ENCODE measurements around the gene ASIC3. TPM values are rescaled to one million over a fixed set of nuclear protein-coding genes. Genes with fewer than 3 reads are reported as not detected.
"Not testable (repeated sequence)": the region's sequence is repeated elsewhere in the genome, so short reads cannot be mapped to it uniquely, and the experiment has no call there.

ASIC3 gene
- total RNA-seq, 1 donor from 2014 or later, result under 0.01 TPM

- DNase-seq (ENCODE audit: low read depth), result peak; percentile 87
- H3K4me3 ChIP-seq (ENCODE audit: low read depth, low read length), result no peak overlapping the region
- no peak for FAIRE-seq
- TF ChIP-seq CTCF (IDR thresholded peaks at IDR 0.05; ENCODE audit: insufficient read depth, low read length, severe bottlenecking), result no peak
- peaks cover 19% of the 10 kb centered on the region for H3K36me3 ChIP-seq (ENCODE audit: control insufficient read depth, insufficient read depth, low read length)
- H3K27me3 ChIP-seq (ENCODE audit: control insufficient read depth, insufficient read depth, low read length), result no peaks in the 10 kb centered on the region
These were observed 9.1 kb upstream of the ASIC3 start for GRCh38 chr7:151038951-151039849.

- H3K27me3 ChIP-seq (ENCODE audit: control insufficient read depth, insufficient read depth, low read length), result no peaks in the 10 kb centered on the region
- DNase-seq (ENCODE audit: low read depth), result no peak
- FAIRE-seq, result no peak
- H3K4me3 ChIP-seq (ENCODE audit: low read depth, low read length), result no peak overlapping the region
- TF ChIP-seq CTCF (IDR thresholded peaks at IDR 0.05; ENCODE audit: insufficient read depth, low read length, severe bottlenecking), result no peak
- H3K36me3 ChIP-seq (ENCODE audit: control insufficient read depth, insufficient read depth, low read length), result peaks cover 17% of the 10 kb centered on the region
These were observed 8.3 kb upstream of the ASIC3 start for GRCh38 chr7:151039850-151040548.

GRCh38 chr7:151040616-151041375 is 7.5 kb upstream of the ASIC3 start:
- no peak for FAIRE-seq
- Histone ChIP-seq H3K4me3 (ENCODE audit: low read depth, low read length) (no peak overlapping the region), H3K27me3 (ENCODE audit: control insufficient read depth, insufficient read depth, low read length) (no peaks in the 10 kb centered on the region), H3K36me3 (ENCODE audit: control insufficient read depth, insufficient read depth, low read length) (peaks cover 13% of the 10 kb centered on the region)
- no peak for DNase-seq (ENCODE audit: low read depth)
- no peak for TF ChIP-seq CTCF (IDR thresholded peaks at IDR 0.05; ENCODE audit: insufficient read depth, low read length, severe bottlenecking)

- H3K4me3 ChIP-seq (ENCODE audit: low read depth, low read length); DNase-seq (ENCODE audit: low read depth); FAIRE-seq; H3K27me3 ChIP-seq (ENCODE audit: control insufficient read depth, insufficient read depth, low read length); H3K36me3 ChIP-seq (ENCODE audit: control insufficient read depth, insufficient read depth, low read length): not testable (repeated sequence)
These were observed 4.9 kb upstream of the ASIC3 start for GRCh38 chr7:151043449-151043848.

GRCh38 chr7:151043959-151044358 is 4.4 kb upstream of the ASIC3 start:
- H3K27me3 ChIP-seq (ENCODE audit: control insufficient read depth, insufficient read depth, low read length), result no peaks in the 10 kb centered on the region
- no peak overlapping the region for H3K4me3 ChIP-seq (ENCODE audit: low read depth, low read length)
- DNase-seq (ENCODE audit: low read depth), result no peak
- no peak for TF ChIP-seq CTCF (IDR thresholded peaks at IDR 0.05; ENCODE audit: insufficient read depth, low read length, severe bottlenecking)
- H3K36me3 ChIP-seq (ENCODE audit: control insufficient read depth, insufficient read depth, low read length), result peaks cover 7% of the 10 kb centered on the region
- no peak for FAIRE-seq

- peaks cover 3% of the 10 kb centered on the region for H3K27me3 ChIP-seq (ENCODE audit: control insufficient read depth, insufficient read depth, low read length)
- no peak for TF ChIP-seq CTCF (IDR thresholded peaks at IDR 0.05; ENCODE audit: insufficient read depth, low read length, severe bottlenecking)
- H3K36me3 ChIP-seq (ENCODE audit: control insufficient read depth, insufficient read depth, low read length), result peaks cover 7% of the 10 kb centered on the region
- H3K4me3 ChIP-seq (ENCODE audit: low read depth, low read length), result no peak overlapping the region
- FAIRE-seq (no peak), DNase-seq (ENCODE audit: low read depth) (no peak)
These were observed 3.1 kb upstream of the ASIC3 start for GRCh38 chr7:151045262-151045661.
